Liver (tissue), 9 donors: ENCODE results near the gene OSGEP. TPM values are rescaled to one million over a fixed set of nuclear protein-coding genes. Genes with fewer than 3 reads are reported as not detected.

Experiments
- DNase-seq: peaks from one replicate; pipeline ENCODE4 v3.0.0-alpha.2; 2017; ENCODE audit warnings: low spot score
- H3K27ac ChIP-seq, 2 donors: one replicate each; pipeline ENCODE4 v1.7.0; 2013; ENCODE audit warnings: inconsistent platforms in 2 of 2, low read length in 2 of 2, control low read depth in 1 of 2, low read depth in 1 of 2, mild to moderate bottlenecking in 1 of 2
- H3K27me3 ChIP-seq, 4 donors: one replicate each; pipeline versions ENCODE4 v1.6.1 to v1.7.0; 2013; ENCODE audit warnings: low read length in 3 of 4, inconsistent platforms in 1 of 4, mild to moderate bottlenecking in 1 of 4, moderate library complexity in 1 of 4; ENCODE audit not compliant: control insufficient read depth in 4 of 4, insufficient read depth in 4 of 4
- H3K36me3 ChIP-seq, 4 donors: one replicate each; pipeline versions ENCODE4 v1.6.1 to v1.7.0; 2013; ENCODE audit warnings: low read length in 3 of 4, mild to moderate bottlenecking in 3 of 4, low read depth in 1 of 4, moderate library complexity in 1 of 4; ENCODE audit not compliant: control insufficient read depth in 4 of 4, insufficient read depth in 3 of 4
- H3K4me1 ChIP-seq, 4 donors: one replicate each; pipeline versions ENCODE4 v1.6.1 to v1.7.0; 2013; ENCODE audit warnings: low read length in 3 of 4, mild to moderate bottlenecking in 3 of 4, moderate library complexity in 1 of 4; ENCODE audit not compliant: control insufficient read depth in 4 of 4, insufficient read depth in 4 of 4
- H3K4me3 ChIP-seq, 3 donors: one replicate each; pipeline versions ENCODE4 v1.6.1 to v1.7.0; 2013; ENCODE audit warnings: low read length in 3 of 3, control low read depth in 1 of 3, low read depth in 1 of 3, mild to moderate bottlenecking in 1 of 3
- H3K9ac ChIP-seq, 2 donors: one replicate each; pipeline ENCODE4 v1.7.0; 2013; ENCODE audit warnings: low read length in 2 of 2, mild to moderate bottlenecking in 2 of 2, moderate library complexity in 2 of 2, control low read depth in 1 of 2, low read depth in 1 of 2
- H3K9me3 ChIP-seq, 4 donors: one replicate each; pipeline versions ENCODE4 v1.6.1 to v1.7.0; 2013; ENCODE audit warnings: low read length in 3 of 4; ENCODE audit not compliant: control insufficient read depth in 4 of 4
- ATF3 ChIP-seq: IDR thresholded peaks from 2 replicates; pipeline ENCODE4 v1.6.1; 2016; ENCODE audit warnings: antibody characterized with exemption
- CTCF ChIP-seq: fragments of 150-350 bp; IDR thresholded peaks from 2 replicates; pipeline ENCODE4 v1.5.1; 2017; ENCODE audit warnings: improper control_type of control experiment, low read depth, low read length; ENCODE audit not compliant: missing input control
- EGR1 ChIP-seq, 2 donors: IDR thresholded peaks; 2 replicates each; pipeline ENCODE4 v1.6.1; 2016 to 2018; ENCODE audit warnings: antibody characterized with exemption in 2 of 2, low read depth in 2 of 2
- FOXA1 ChIP-seq: IDR thresholded peaks from 2 replicates; pipeline ENCODE4 v1.6.1; 2016; ENCODE audit warnings: antibody characterized with exemption
- FOXA2 ChIP-seq: IDR thresholded peaks from 2 replicates; pipeline ENCODE4 v1.6.1; 2016; ENCODE audit warnings: antibody characterized with exemption
- GABPA ChIP-seq, 2 donors: IDR thresholded peaks in 1 of 2; conservative IDR thresholded peaks in 1 of 2; 2 replicates each; pipeline ENCODE4 v1.6.1; 2016; ENCODE audit warnings: antibody characterized with exemption in 2 of 2, mild to moderate bottlenecking in 1 of 2, moderate library complexity in 1 of 2
- HNF4A ChIP-seq, 2 donors: conservative IDR thresholded peaks; 2 replicates each; pipeline ENCODE4 v1.6.1; 2016; ENCODE audit warnings: antibody characterized with exemption in 2 of 2, mild to moderate bottlenecking in 2 of 2
- HNF4G ChIP-seq: IDR thresholded peaks from 2 replicates; pipeline ENCODE4 v1.6.1; 2016; ENCODE audit warnings: antibody characterized with exemption
- JUND ChIP-seq, 2 donors: IDR thresholded peaks; 2 replicates each; pipeline ENCODE4 v1.6.1; 2016; ENCODE audit warnings: antibody characterized with exemption in 2 of 2
- MAX ChIP-seq: IDR thresholded peaks from 2 replicates; pipeline ENCODE4 v1.6.1; 2016; ENCODE audit warnings: antibody characterized with exemption
- NR2F2 ChIP-seq: IDR thresholded peaks from 2 replicates; pipeline ENCODE4 v1.6.1; 2016; ENCODE audit warnings: antibody characterized with exemption
- RAD21 ChIP-seq, 2 donors: IDR thresholded peaks; 2 replicates each; pipeline ENCODE4 v1.6.1; 2016; ENCODE audit warnings: antibody characterized with exemption in 2 of 2, mild to moderate bottlenecking in 2 of 2
- REST ChIP-seq: IDR thresholded peaks from 2 replicates; pipeline ENCODE4 v1.6.1; 2016; ENCODE audit warnings: antibody characterized with exemption, mild to moderate bottlenecking
- RXRA ChIP-seq, 2 donors: IDR thresholded peaks; 2 replicates each; pipeline ENCODE4 v1.6.1; 2017 to 2018; ENCODE audit warnings: antibody characterized with exemption in 2 of 2, mild to moderate bottlenecking in 1 of 2
- SP1 ChIP-seq: IDR thresholded peaks from 2 replicates; pipeline ENCODE4 v1.6.1; 2018; ENCODE audit warnings: antibody characterized with exemption, mild to moderate bottlenecking
- TAF1 ChIP-seq: conservative IDR thresholded peaks from 2 replicates; pipeline ENCODE4 v1.6.1; 2016; ENCODE audit warnings: antibody characterized with exemption, mild to moderate bottlenecking
- YY1 ChIP-seq: IDR thresholded peaks from 2 replicates; pipeline ENCODE4 v1.6.1; 2016; ENCODE audit warnings: antibody characterized with exemption, mild to moderate bottlenecking
- ZBTB33 ChIP-seq: IDR thresholded peaks from 2 replicates; pipeline ENCODE4 v1.6.1; 2016; ENCODE audit warnings: antibody characterized with exemption
- WGBS: extraction: QIAGEN DNeasy Blood & Tissue Kit; methylation state at CpG from one replicate; pipeline ENCODE4 v1.1.7; 2013; 5-methylcytosine and 5-hydroxymethylcytosine counted together
- polyA plus RNA-seq, 2 donors: library from polyadenylated mRNA; stranded (reverse) in 1 of 2; unstranded in 1 of 2; fragments of 200-250 nt in 1 of 2; fragments of >200 nt in 1 of 2; fragmentation: Nextera tagmentation in 1 of 2; extraction: Ambion mirVana in 1 of 2; gene quantifications; one replicate each; pipeline versions ENCODE4 v1.2.1 to v1.2.3, GENCODE V29; 2013 to 2015
- total RNA-seq, 2 donors: library from RNA; depleted of rRNA; stranded (reverse); fragments of >200 nt; gene quantifications; one replicate each; pipeline ENCODE4 v1.2.3, GENCODE V29; 2014
- donor health status: healthy.
- donor health status: healthy.
- donor health status: healthy.
- donor health status: healthy.
- donor health status: healthy.

Gene OSGEP
- total and polyA plus RNA-seq, 4 donors = 18.1 to 39.0 (median 24.8) TPM

GRCh38 chr14:20478894-20479293 lies 24.3 kb upstream of the OSGEP start:
- no peak overlapping the region for H3K27ac ChIP-seq
- H3K36me3 ChIP-seq = peaks cover 3 to 35% (median 29%) of the 10 kb centered on the region in 4 donors
- H3K4me1 ChIP-seq = peaks cover 0 to 12% (median 4%) of the 10 kb centered on the region in 4 donors
- no peak overlapping the region for H3K4me3 ChIP-seq
- no peaks in the 10 kb centered on the region for H3K9me3 ChIP-seq
- no peak for DNase-seq
- TF ChIP-seq EGR1 (IDR thresholded peaks at IDR 0.05; ENCODE audit: low read depth in 2 of 2) (no peak), ZBTB33 (no peak), FOXA2 (no peak), ATF3 (no peak), NR2F2 (no peak), JUND (IDR thresholded peaks at IDR 0.05) (no peak), REST (no peak), RXRA (IDR thresholded peaks at IDR 0.05) (no peak), GABPA (IDR thresholded peaks at IDR 0.05 in 1 of 2, conservative IDR thresholded peaks at IDR 0.05 in 1 of 2) (no peak), YY1 (no peak), HNF4G (no peak), TAF1 (no peak), RAD21 (IDR thresholded peaks at IDR 0.05) (no peak), SP1 (no peak), CTCF (no peak), MAX (no peak), HNF4A (conservative IDR thresholded peaks at IDR 0.05) (no peak), FOXA1 (no peak)
- no peak overlapping the region for H3K9ac ChIP-seq
- H3K27me3 ChIP-seq = no peaks in the 10 kb centered on the region
- 96% methylated on average over 2 of the region's 2 CpGs for WGBS
